NT2/D1 (cell line): ENCODE results near the gene BCKDHB.

Experiments
- SUZ12 ChIP-seq: IDR thresholded peaks from 2 replicates; pipeline ENCODE4 v1.6.1; 2011; ENCODE audit not compliant: insufficient read length, insufficient read depth; ENCODE audit errors: extremely low read depth
- YY1 ChIP-seq: IDR thresholded peaks from 2 replicates; pipeline ENCODE4 v1.6.1; 2011; ENCODE audit not compliant: insufficient read length, insufficient read depth

DNA sequence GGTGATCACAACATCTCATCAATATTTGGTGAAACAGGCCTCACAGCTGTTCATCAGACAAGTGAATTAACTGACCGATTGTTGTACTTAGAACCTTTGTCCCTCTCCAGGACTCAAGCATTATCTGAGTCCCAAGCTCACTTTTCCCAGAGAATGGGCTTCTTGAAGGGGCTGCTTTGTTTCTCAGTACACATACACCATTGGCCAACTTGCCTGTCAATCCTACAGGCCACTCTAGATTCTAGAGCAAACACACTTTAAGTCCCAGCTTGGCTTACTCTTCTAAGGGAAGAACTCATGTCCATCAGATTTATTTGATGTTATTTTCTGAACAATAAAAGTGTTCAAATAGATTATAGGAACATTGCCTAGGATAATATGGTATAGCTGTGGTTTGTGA, 249.5 kb downstream of the BCKDHB start:
- TF ChIP-seq YY1 (no peak), SUZ12 (no peak)
